Measurements from ENCODE around the gene GAS2L1. TPM values are rescaled to one million over a fixed set of nuclear protein-coding genes. Genes with fewer than 3 reads are reported as not detected.

Gene GAS2L1
- total RNA-seq, 1 experiment from 2014 or later, result 29.4 TPM

GRCh38 chr22:29315286-29316140, 9.1 kb downstream of the GAS2L1 start, which contains the start of gene RASL10A:
Gene RASL10A, minus strand, starts transcription at chr22:29315697. Its CDS starts 451 bp downstream, at chr22:29315246.
- Histone ChIP-seq H3K4me1 (ENCODE audit: control insufficient read depth in 1 of 2, insufficient read depth in 2 of 2, low read length in 2 of 2) (peaks cover 7 to 18% of the 10 kb centered on the region in 2 experiments), H3K27ac (ENCODE audit: low read depth, low read length) (no peak within 1 kb of the TSS; the same call in 1 of the 2 replicates), H3K79me2 (ENCODE audit: insufficient read depth, low read length) (no peaks in the 10 kb centered on the region), H3K9me3 (ENCODE audit: control insufficient read depth in 1 of 2, insufficient read depth in 1 of 2, low read depth in 1 of 2, low read length in 2 of 2) (no peaks in the 10 kb centered on the region), H2AFZ (ENCODE audit: low read depth, low read length, poor library complexity, severe bottlenecking) (no peak within 1 kb of the TSS), H3K9ac (ENCODE audit: low read length) (peak within 1 kb of the TSS; percentile 8; the same call in 1 of the 2 replicates), H4K20me1 (ENCODE audit: insufficient read depth) (no peaks in the 10 kb centered on the region), H3K4me3 (replicated peaks in 1 of 2; ENCODE audit: low read depth in 1 of 2, low read length in 2 of 2) (peak within 1 kb of the TSS in 1 of 2 experiments; percentile 28; a peak in 1 of 4 replicates), H3K27me3 (ENCODE audit: insufficient read depth, low read length) (no peaks in the 10 kb centered on the region), H3K4me2 (ENCODE audit: low read length) (peak within 1 kb of the TSS; percentile 57), H3K9me2 (ENCODE audit: insufficient read depth) (no peaks in the 10 kb centered on the region), H3K36me3 (ENCODE audit: control insufficient read depth in 1 of 2, insufficient read depth in 2 of 2, low read length in 2 of 2) (no peaks in the 10 kb centered on the region)
- CTCF ChIA-PET, result no interaction called here
- POLR2A ChIA-PET, result no interaction called here
- intact Hi-C loops (cut with micrococcal nuclease), result no loop called here
- RAD21 ChIA-PET (ENCODE audit: low non-redundant PET in 1 of 2, low total read pairs in 2 of 2, uncharacterized antibody in 2 of 2, unreplicated experiment in 2 of 2), result no interaction called here
- ATAC-seq (peak; percentile 21; the same call in 1 of the 2 replicates), DNase-seq (ENCODE audit: low read depth, low spot score) (no peak)
- no TSS peak for BruUV-seq (replicated peaks)
- TF ChIP-seq, protein P1, sequence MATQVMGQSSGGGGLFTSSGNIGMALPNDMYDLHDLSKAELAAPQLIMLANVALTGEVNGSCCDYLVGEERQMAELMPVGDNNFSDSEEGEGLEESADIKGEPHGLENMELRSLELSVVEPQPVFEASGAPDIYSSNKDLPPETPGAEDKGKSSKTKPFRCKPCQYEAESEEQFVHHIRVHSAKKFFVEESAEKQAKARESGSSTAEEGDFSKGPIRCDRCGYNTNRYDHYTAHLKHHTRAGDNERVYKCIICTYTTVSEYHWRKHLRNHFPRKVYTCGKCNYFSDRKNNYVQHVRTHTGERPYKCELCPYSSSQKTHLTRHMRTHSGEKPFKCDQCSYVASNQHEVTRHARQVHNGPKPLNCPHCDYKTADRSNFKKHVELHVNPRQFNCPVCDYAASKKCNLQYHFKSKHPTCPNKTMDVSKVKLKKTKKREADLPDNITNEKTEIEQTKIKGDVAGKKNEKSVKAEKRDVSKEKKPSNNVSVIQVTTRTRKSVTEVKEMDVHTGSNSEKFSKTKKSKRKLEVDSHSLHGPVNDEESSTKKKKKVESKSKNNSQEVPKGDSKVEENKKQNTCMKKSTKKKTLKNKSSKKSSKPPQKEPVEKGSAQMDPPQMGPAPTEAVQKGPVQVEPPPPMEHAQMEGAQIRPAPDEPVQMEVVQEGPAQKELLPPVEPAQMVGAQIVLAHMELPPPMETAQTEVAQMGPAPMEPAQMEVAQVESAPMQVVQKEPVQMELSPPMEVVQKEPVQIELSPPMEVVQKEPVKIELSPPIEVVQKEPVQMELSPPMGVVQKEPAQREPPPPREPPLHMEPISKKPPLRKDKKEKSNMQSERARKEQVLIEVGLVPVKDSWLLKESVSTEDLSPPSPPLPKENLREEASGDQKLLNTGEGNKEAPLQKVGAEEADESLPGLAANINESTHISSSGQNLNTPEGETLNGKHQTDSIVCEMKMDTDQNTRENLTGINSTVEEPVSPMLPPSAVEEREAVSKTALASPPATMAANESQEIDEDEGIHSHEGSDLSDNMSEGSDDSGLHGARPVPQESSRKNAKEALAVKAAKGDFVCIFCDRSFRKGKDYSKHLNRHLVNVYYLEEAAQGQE (IDR thresholded peaks at IDR 0.05; ENCODE audit: low read depth), result no peak
- TF ChIP-seq POLR2AphosphoS5 (IDR thresholded peaks at IDR 0.05; ENCODE audit: low read depth, low read length), result no peak
- TF ChIP-seq CBX3 (IDR thresholded peaks at IDR 0.05; ENCODE audit: low read depth), result no peak
- TF ChIP-seq EZH2 (IDR thresholded peaks at IDR 0.05), result no peak
- no peak for TF ChIP-seq ELF1 (IDR thresholded peaks at IDR 0.05; ENCODE audit: borderline replicate concordance, low read depth)
- TF ChIP-seq ZFX (IDR thresholded peaks at IDR 0.05), result no peak
- no peak for TF ChIP-seq YY1 (IDR thresholded peaks at IDR 0.05; ENCODE audit: extremely low read depth, insufficient replicate concordance, low read depth, low read length)
- TF ChIP-seq FOSL1 (IDR thresholded peaks at IDR 0.05; ENCODE audit: low read depth), result no peak
- no peak for TF ChIP-seq CTCF (IDR thresholded peaks at IDR 0.05 in 2 of 3, conservative IDR thresholded peaks at IDR 0.05 in 1 of 3; ENCODE audit: borderline replicate concordance in 1 of 3, insufficient read depth in 1 of 3, low read depth in 2 of 3, low read length in 2 of 3)
- no peak for TF ChIP-seq EGR1 (IDR thresholded peaks at IDR 0.05; ENCODE audit: low read depth)
- no peak for TF ChIP-seq TCF7L2 (IDR thresholded peaks at IDR 0.05; ENCODE audit: borderline replicate concordance, extremely low read depth, insufficient read depth, insufficient read length)
